ENCODE results near the gene ITGAV. TPM values are rescaled to one million over a fixed set of nuclear protein-coding genes. Genes with fewer than 3 reads are reported as not detected.

Gene ITGAV
- total RNA-seq, 3 donors from 2014 or later: 107 to 125 (median 117) TPM

DNA sequence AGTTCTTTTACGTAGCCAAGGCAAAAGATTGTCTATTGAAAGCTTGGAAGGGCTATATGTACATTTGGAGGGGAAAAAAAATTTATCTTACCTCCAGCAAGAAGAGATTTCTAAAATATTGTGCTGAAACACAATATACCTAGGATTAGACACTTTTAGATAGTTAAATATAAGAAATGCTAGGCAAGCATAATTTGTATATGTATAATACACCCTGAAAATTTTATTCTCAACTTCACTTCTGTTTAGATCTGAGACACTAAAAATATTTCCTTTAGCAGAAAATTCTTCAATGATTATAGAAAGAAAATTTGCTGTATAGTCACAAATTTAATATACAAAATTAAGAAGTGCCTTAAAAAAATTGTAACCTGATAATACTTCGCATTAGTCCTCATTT lies 42.6 kb downstream of the ITGAV start:
- no peaks in the 10 kb centered on the region for H3K27me3 ChIP-seq
- H3K36me3 ChIP-seq: no peaks in the 10 kb centered on the region
- intact Hi-C loops (cut with DNase I; ENCODE audit: low total_unique reads): no loop called here
- H3K4me1 ChIP-seq: no peaks in the 10 kb centered on the region
- H3K9me3 ChIP-seq: no peaks in the 10 kb centered on the region
- no peak overlapping the region for H3K4me3 ChIP-seq
- TF ChIP-seq POLR2AphosphoS5 (IDR thresholded peaks at IDR 0.05) (no peak), POLR2A (IDR thresholded peaks at IDR 0.05) (no peak)
- TF ChIP-seq, protein P1, sequence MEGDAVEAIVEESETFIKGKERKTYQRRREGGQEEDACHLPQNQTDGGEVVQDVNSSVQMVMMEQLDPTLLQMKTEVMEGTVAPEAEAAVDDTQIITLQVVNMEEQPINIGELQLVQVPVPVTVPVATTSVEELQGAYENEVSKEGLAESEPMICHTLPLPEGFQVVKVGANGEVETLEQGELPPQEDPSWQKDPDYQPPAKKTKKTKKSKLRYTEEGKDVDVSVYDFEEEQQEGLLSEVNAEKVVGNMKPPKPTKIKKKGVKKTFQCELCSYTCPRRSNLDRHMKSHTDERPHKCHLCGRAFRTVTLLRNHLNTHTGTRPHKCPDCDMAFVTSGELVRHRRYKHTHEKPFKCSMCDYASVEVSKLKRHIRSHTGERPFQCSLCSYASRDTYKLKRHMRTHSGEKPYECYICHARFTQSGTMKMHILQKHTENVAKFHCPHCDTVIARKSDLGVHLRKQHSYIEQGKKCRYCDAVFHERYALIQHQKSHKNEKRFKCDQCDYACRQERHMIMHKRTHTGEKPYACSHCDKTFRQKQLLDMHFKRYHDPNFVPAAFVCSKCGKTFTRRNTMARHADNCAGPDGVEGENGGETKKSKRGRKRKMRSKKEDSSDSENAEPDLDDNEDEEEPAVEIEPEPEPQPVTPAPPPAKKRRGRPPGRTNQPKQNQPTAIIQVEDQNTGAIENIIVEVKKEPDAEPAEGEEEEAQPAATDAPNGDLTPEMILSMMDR (IDR thresholded peaks at IDR 0.05): no peak
- DNase-seq (ENCODE audit: low spot score in 2 of 2): no peak
- no peak overlapping the region for H3K27ac ChIP-seq

DNA sequence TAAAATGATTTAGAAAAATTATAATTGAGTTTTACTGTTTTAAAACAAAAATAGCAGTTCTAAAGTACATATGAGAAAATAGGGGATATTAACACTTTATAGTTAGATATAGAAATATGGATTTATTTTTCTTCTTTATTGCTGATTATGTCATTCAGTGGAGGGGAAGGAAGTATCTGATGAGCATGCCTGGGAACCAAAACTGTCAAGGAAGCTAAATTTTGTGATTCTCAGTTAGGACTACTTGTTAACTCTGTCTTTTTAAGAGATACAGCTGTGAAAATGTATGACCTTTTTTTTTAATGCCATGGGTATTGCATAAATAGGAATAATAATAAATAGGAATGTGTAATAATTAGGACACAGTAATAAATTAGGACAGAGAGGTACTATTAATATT lies 44.8 kb downstream of the ITGAV start:
- Histone ChIP-seq H3K4me1 (no peaks in the 10 kb centered on the region), H3K27ac (no peak overlapping the region), H3K27me3 (no peaks in the 10 kb centered on the region), H3K9me3 (no peaks in the 10 kb centered on the region), H3K36me3 (no peaks in the 10 kb centered on the region), H3K4me3 (no peak overlapping the region)
- DNase-seq (ENCODE audit: low spot score in 2 of 2): no peak
- intact Hi-C loops (cut with DNase I; ENCODE audit: low total_unique reads): no loop called here
- no peak for TF ChIP-seq POLR2A (IDR thresholded peaks at IDR 0.05)
- TF ChIP-seq, protein P1 (IDR thresholded peaks at IDR 0.05): no peak
- no peak for TF ChIP-seq POLR2AphosphoS5 (IDR thresholded peaks at IDR 0.05)

DNA sequence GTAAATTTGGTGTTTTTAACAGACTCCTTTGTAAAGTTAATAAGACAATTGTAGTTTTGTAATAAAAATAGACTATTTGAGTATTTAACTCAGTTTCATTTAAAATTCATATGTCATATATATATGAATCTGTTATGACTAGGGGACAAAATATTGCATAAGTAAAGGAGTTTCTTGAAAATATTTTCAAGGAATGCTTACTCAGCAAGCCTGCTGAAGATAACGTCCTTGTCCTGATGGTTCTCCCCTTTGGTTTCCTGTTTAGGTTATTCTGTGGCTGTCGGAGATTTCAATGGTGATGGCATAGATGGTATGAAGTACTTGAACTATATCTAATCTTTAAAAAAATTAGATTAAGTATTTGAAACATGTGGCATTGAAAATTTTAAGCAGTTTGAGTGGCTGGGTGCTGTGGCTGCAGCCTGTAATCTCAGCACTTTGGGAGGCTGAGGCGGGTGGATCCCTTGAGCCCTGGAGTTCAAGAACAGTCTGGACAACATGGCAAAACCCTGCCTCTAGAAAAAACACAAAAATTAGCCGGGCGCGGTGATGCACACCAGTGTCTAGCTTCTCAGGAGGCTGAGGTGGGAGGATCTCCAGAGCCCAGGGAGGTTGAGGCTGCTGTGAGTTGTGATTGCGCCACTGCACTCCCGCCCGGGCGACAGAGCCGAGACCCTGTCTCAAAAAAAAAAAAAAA lies 47.1 kb downstream of the ITGAV start:
- H3K36me3 ChIP-seq: no peaks in the 10 kb centered on the region
- intact Hi-C loops (cut with DNase I; ENCODE audit: low total_unique reads): no loop called here
- no peak for TF ChIP-seq POLR2A (IDR thresholded peaks at IDR 0.05)
- TF ChIP-seq, protein P1 (IDR thresholded peaks at IDR 0.05): no peak
- no peak for TF ChIP-seq POLR2AphosphoS5 (IDR thresholded peaks at IDR 0.05)
- H3K4me1 ChIP-seq: no peaks in the 10 kb centered on the region
- H3K27me3 ChIP-seq: no peaks in the 10 kb centered on the region
- no peaks in the 10 kb centered on the region for H3K9me3 ChIP-seq
- no peak overlapping the region for H3K27ac ChIP-seq
- no peak overlapping the region for H3K4me3 ChIP-seq
- no peak for DNase-seq (ENCODE audit: low spot score in 2 of 2)

DNA sequence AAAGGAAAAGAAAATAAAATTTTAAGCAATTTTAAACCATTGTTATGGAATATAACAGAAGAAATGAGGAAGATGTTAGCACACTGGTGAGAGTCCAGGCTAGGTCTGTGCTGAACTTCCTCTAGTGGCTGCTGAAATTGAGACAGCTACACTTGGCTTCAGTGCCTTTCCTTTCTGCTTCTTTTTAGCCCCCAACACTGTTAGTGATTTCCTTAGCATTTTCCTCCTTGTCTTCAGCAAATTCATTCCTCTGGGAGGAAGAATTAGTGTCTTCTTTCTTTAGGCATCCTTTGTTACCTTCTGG lies 47.6 kb downstream of the ITGAV start:
- intact Hi-C loops (cut with DNase I; ENCODE audit: low total_unique reads): no loop called here
- TF ChIP-seq POLR2A (IDR thresholded peaks at IDR 0.05) (no peak), POLR2AphosphoS5 (IDR thresholded peaks at IDR 0.05) (no peak)
- TF ChIP-seq, protein P1 (IDR thresholded peaks at IDR 0.05): no peak
- no peak for DNase-seq (ENCODE audit: low spot score in 2 of 2)
- H3K27me3 ChIP-seq: no peaks in the 10 kb centered on the region
- no peaks in the 10 kb centered on the region for H3K36me3 ChIP-seq
- no peak overlapping the region for H3K27ac ChIP-seq
- no peaks in the 10 kb centered on the region for H3K4me1 ChIP-seq
- no peak overlapping the region for H3K4me3 ChIP-seq
- no peaks in the 10 kb centered on the region for H3K9me3 ChIP-seq

DNA sequence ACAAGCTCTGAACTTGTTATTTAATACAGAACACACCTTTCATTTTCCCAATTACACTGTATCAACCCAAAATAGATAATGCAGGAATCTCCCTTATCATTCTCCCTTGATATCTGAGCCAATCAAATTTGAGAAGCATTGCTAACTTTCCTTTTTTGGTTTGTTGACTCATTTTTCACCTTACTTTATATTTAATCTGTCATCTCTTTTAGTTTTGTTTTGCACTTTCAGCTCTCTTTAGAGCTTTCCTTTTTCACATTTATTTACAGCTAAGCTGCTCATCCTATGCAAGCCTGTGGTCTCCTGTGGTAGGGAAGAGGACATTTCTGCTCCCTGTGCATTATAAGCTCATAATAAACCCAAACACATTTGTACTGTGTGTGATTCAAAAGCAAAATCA lies 50.1 kb downstream of the ITGAV start:
- H3K27ac ChIP-seq: no peak overlapping the region
- intact Hi-C loops (cut with DNase I; ENCODE audit: low total_unique reads): no loop called here
- no peaks in the 10 kb centered on the region for H3K4me1 ChIP-seq
- no peaks in the 10 kb centered on the region for H3K27me3 ChIP-seq
- no peak overlapping the region for H3K4me3 ChIP-seq
- H3K9me3 ChIP-seq: no peaks in the 10 kb centered on the region
- DNase-seq (ENCODE audit: low spot score in 2 of 2): no peak
- no peaks in the 10 kb centered on the region for H3K36me3 ChIP-seq
- no peak for TF ChIP-seq POLR2A (IDR thresholded peaks at IDR 0.05)
- TF ChIP-seq, protein P1 (IDR thresholded peaks at IDR 0.05): no peak
- TF ChIP-seq POLR2AphosphoS5 (IDR thresholded peaks at IDR 0.05): no peak
